Endothelial cell of umbilical vein (primary cell): Measurements from ENCODE around the gene ITGB2.

Experiments used
- EZH2 ChIP-seq: IDR thresholded peaks from 2 replicates; pipeline ENCODE4 v1.6.1; 2012; ENCODE audit warnings: borderline replicate concordance, low read depth, mild to moderate bottlenecking, moderate library complexity, low read length, inconsistent platforms; ENCODE audit not compliant: severe bottlenecking
- JUN ChIP-seq: IDR thresholded peaks from 2 replicates; pipeline ENCODE4 v1.6.1; 2011; ENCODE audit warnings: borderline replicate concordance, low read depth; ENCODE audit not compliant: insufficient read length, insufficient read depth
- POLR2A ChIP-seq: IDR thresholded peaks from 2 replicates; pipeline ENCODE4 v1.6.1; 2012; ENCODE audit warnings: low read depth, mild to moderate bottlenecking, control low read depth, low read length
- POLR2AphosphoS5 ChIP-seq: IDR thresholded peaks from 2 replicates; pipeline ENCODE4 v1.6.1; 2012; ENCODE audit warnings: low read depth, mild to moderate bottlenecking, control low read depth, low read length, moderate library complexity; ENCODE audit not compliant: insufficient read depth
- TF ChIP-seq, protein P1 (sequence below), 2 donors: IDR thresholded peaks; 1 replicate in 1 of 2; 2 replicates in 1 of 2; pipeline ENCODE4 v1.5.1; 2011; ENCODE audit warnings: low read length in 2 of 2, mild to moderate bottlenecking in 2 of 2, moderate library complexity in 2 of 2, control low read depth in 1 of 2, inconsistent platforms in 1 of 2, low read depth in 1 of 2; ENCODE audit not compliant: insufficient read depth in 1 of 2; ENCODE audit errors: extremely low read depth in 1 of 2

DNA sequence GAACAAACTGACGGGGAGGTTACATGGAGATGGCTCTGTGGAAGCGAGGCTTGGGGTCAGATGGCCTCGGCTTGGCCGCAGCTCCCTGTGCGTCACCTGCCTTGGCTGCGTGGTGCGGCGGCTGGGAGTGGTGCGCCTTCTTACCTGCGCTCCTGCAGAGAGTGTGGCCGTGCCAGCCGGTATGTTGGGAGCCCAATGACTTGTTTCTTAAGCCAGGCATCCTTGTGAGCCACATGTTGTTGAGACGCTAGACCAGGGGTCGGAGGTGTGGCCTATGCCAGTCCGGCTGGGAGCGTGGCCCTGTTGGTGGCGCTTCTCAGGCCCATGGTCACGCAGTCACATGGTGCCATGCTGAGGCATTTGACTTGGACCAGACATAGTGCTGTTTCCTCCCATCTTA lies 29.7 kb upstream of the ITGB2 start:
- TF ChIP-seq POLR2AphosphoS5 (no peak), EZH2 (no peak), JUN (no peak), POLR2A (no peak)
- TF ChIP-seq, protein P1, sequence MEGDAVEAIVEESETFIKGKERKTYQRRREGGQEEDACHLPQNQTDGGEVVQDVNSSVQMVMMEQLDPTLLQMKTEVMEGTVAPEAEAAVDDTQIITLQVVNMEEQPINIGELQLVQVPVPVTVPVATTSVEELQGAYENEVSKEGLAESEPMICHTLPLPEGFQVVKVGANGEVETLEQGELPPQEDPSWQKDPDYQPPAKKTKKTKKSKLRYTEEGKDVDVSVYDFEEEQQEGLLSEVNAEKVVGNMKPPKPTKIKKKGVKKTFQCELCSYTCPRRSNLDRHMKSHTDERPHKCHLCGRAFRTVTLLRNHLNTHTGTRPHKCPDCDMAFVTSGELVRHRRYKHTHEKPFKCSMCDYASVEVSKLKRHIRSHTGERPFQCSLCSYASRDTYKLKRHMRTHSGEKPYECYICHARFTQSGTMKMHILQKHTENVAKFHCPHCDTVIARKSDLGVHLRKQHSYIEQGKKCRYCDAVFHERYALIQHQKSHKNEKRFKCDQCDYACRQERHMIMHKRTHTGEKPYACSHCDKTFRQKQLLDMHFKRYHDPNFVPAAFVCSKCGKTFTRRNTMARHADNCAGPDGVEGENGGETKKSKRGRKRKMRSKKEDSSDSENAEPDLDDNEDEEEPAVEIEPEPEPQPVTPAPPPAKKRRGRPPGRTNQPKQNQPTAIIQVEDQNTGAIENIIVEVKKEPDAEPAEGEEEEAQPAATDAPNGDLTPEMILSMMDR (IDR thresholded peaks at IDR 0.05; ENCODE audit: extremely low read depth in 1 of 2, insufficient read depth in 1 of 2, low read depth in 1 of 2, low read length in 2 of 2): no peak
